Measurements from ENCODE around the gene PROCR.
"Not testable (repeated sequence)": the region's sequence is repeated elsewhere in the genome, so short reads cannot be mapped to it uniquely, and the experiment has no call there.

The PROCR gene

DNA sequence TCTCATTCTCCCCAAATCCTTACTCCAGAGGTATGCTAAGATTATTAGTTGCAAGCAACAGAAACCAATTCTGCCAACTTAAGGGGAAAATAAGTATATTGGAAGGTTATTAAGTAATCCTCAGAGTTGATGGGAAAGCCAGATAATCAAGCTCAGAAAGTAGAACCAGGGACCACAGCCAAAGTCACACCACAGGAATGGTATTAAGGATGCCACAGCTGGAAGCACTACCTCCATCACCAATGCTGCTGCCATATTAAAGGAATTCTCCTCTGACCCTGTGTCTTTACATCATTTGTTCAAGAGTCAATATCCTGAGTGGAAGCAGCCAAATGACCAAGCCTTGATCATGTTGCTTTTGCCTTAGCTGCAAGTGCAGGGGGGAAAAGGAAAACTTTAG lies 9.9 kb downstream of the PROCR start:
- ChIA-PET CTCF (no interaction called here), POLR2A (no interaction called here)
- no peak for DNase-seq (ENCODE audit: extremely low spot score)
- no peak for TF ChIP-seq CTBP1 (IDR thresholded peaks at IDR 0.05; ENCODE audit: borderline replicate concordance)
- TF ChIP-seq NFRKB (IDR thresholded peaks at IDR 0.05): no peak
- no peak for TF ChIP-seq ARNT (IDR thresholded peaks at IDR 0.05)
- no peak for TF ChIP-seq LEF1 (IDR thresholded peaks at IDR 0.05; ENCODE audit: borderline replicate concordance)
- no peak for TF ChIP-seq ELF4 (IDR thresholded peaks at IDR 0.05)
- TF ChIP-seq TARDBP (IDR thresholded peaks at IDR 0.05): no peak
- TF ChIP-seq FOXA1 (IDR thresholded peaks at IDR 0.05): no peak
- no peak for TF ChIP-seq BHLHE40 (IDR thresholded peaks at IDR 0.05; ENCODE audit: borderline replicate concordance)
- no peak for TF ChIP-seq L3MBTL2 (conservative IDR thresholded peaks at IDR 0.05)
- no peak for TF ChIP-seq SP1 (IDR thresholded peaks at IDR 0.05)
- TF ChIP-seq HDGF (IDR thresholded peaks at IDR 0.05; ENCODE audit: borderline replicate concordance): no peak

DNA sequence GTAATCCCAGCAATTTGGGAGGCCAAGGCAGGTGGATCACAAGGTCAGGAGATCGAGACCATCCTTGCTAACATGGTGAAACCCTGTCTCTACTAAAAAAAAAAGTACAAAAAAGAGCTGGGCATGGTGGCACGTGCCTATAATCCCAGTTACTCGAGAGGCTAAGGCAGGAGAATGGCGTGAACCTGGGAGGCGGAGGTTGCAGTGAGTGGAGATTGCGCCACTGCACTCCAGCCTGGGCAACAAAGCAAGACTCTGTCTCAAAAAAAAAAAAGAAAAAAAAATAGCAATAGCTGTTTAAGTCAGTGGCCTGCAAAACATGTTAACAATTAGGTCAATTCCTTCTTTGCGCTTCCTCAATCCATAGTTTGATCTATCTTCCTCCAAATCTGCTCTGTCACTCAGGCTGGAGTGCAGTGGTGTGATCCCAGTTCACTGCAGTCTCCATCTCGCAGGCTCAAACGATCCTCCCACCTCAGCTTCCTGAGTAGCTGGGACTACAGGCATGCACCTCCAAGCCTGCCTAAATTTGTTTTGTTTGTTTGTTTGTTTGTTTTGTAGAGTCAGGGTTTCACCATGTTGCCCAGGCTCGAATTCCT lies 14.9 kb downstream of the PROCR start:
- POLR2A ChIA-PET; DNase-seq (ENCODE audit: extremely low spot score); CTCF ChIA-PET: not testable (repeated sequence)

DNA sequence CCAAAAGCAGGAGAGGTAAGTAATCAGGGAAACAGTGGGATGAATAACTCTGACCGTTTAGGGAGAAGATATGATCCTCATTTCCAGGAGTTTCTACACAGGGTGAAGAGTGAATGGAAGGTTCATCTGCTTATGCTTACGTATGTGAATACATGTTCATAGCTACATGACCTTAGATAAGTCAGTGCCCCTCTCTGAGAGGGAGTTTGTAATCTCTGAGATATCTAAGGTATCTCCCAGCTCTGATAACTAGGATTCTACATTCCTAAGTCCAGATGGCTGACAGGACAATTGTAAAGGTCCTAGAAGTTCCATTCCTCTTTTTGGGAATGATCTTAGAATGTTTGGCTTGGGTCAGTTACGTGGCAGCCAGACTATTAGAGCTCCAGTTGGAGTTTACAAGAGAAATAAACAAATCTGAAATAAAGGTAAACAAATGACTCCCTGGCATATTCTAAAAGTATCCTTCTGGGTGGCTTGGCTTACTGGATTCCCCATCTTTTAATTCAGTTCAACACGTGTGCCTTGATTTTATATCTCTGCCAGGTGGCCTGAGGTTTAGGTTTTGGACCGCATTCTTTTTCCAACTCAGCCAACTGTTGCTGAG lies 15.8 kb downstream of the PROCR start:
- ChIA-PET CTCF (no interaction called here), POLR2A (no interaction called here)
- TF ChIP-seq, protein P1, sequence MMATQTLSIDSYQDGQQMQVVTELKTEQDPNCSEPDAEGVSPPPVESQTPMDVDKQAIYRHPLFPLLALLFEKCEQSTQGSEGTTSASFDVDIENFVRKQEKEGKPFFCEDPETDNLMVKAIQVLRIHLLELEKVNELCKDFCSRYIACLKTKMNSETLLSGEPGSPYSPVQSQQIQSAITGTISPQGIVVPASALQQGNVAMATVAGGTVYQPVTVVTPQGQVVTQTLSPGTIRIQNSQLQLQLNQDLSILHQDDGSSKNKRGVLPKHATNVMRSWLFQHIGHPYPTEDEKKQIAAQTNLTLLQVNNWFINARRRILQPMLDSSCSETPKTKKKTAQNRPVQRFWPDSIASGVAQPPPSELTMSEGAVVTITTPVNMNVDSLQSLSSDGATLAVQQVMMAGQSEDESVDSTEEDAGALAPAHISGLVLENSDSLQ (IDR thresholded peaks at IDR 0.05): no peak
- TF ChIP-seq FOXM1 (IDR thresholded peaks at IDR 0.05; ENCODE audit: borderline replicate concordance) (no peak), ELF4 (IDR thresholded peaks at IDR 0.05) (no peak), BHLHE40 (IDR thresholded peaks at IDR 0.05; ENCODE audit: borderline replicate concordance) (no peak), CTBP1 (IDR thresholded peaks at IDR 0.05; ENCODE audit: borderline replicate concordance) (no peak), LEF1 (IDR thresholded peaks at IDR 0.05; ENCODE audit: borderline replicate concordance) (no peak), ZNF384 (IDR thresholded peaks at IDR 0.05) (no peak), SP1 (IDR thresholded peaks at IDR 0.05) (no peak)
- no peak for DNase-seq (ENCODE audit: extremely low spot score)

DNA sequence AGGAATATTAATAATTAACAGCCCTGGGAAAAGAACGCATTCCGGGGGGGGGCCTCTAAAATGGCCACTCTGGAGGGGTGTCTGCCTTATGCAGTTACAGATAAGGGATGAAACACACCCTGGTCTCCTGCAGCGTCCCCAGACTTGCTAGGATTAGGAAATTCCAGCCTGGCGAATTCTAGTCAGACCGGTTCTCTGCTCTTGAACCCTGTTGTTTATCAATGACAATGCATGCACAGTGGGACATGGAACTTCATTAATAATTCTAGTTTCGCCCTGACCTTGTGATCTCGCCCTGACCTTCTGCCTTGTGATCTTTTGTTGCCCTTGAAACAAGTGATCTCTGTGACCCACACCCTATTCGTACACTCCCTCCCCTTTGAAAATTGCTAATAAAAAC lies 17.4 kb downstream of the PROCR start:
- POLR2A ChIA-PET, CTCF ChIA-PET: not testable (repeated sequence)

DNA sequence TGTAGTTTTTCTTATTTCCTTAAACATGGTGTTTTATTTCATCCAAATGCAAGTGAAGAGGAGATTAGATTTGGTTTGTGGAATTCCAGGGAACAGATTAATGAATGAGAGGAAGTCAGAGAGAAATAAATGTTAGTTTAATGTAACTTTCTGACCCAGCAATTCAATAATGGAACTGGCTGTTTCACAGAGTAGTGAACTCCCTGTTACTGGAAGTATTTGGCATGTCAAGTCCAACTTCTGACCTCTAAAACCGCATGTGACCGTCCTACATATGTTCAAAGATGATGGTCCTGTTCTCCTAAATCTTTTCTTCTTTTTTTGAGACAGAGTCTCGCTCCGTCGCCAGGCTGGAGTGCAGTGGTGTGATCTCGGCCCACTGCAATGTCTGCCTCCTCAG lies 18.7 kb downstream of the PROCR start:
- CTCF ChIA-PET: no interaction called here
- POLR2A ChIA-PET: no interaction called here
- TF ChIP-seq FOXK2 (IDR thresholded peaks at IDR 0.05): no peak
- TF ChIP-seq BHLHE40 (IDR thresholded peaks at IDR 0.05; ENCODE audit: borderline replicate concordance): no peak
- TF ChIP-seq ELF4 (IDR thresholded peaks at IDR 0.05): no peak
- no peak for TF ChIP-seq FOXA1 (IDR thresholded peaks at IDR 0.05)
- no peak for TF ChIP-seq NFRKB (IDR thresholded peaks at IDR 0.05)
- TF ChIP-seq TARDBP (IDR thresholded peaks at IDR 0.05): no peak
- no peak for TF ChIP-seq LEF1 (IDR thresholded peaks at IDR 0.05; ENCODE audit: borderline replicate concordance)
- TF ChIP-seq ZNF384 (IDR thresholded peaks at IDR 0.05): no peak
- TF ChIP-seq HDGF (IDR thresholded peaks at IDR 0.05; ENCODE audit: borderline replicate concordance): no peak
- TF ChIP-seq, protein P1 (IDR thresholded peaks at IDR 0.05): no peak
- TF ChIP-seq CTBP1 (IDR thresholded peaks at IDR 0.05; ENCODE audit: borderline replicate concordance): no peak
- TF ChIP-seq SP1 (IDR thresholded peaks at IDR 0.05): no peak
- no peak for TF ChIP-seq SUZ12 (IDR thresholded peaks at IDR 0.05)
- TF ChIP-seq ARNT (IDR thresholded peaks at IDR 0.05): no peak
- no peak for TF ChIP-seq L3MBTL2 (conservative IDR thresholded peaks at IDR 0.05)
- no peak for TF ChIP-seq FOXM1 (IDR thresholded peaks at IDR 0.05; ENCODE audit: borderline replicate concordance)
- DNase-seq (ENCODE audit: extremely low spot score): no peak

More for the DNA sequence above, 17.4 kb downstream of the PROCR start:
- DNase-seq (ENCODE audit: extremely low spot score): not testable (repeated sequence)

DNA sequence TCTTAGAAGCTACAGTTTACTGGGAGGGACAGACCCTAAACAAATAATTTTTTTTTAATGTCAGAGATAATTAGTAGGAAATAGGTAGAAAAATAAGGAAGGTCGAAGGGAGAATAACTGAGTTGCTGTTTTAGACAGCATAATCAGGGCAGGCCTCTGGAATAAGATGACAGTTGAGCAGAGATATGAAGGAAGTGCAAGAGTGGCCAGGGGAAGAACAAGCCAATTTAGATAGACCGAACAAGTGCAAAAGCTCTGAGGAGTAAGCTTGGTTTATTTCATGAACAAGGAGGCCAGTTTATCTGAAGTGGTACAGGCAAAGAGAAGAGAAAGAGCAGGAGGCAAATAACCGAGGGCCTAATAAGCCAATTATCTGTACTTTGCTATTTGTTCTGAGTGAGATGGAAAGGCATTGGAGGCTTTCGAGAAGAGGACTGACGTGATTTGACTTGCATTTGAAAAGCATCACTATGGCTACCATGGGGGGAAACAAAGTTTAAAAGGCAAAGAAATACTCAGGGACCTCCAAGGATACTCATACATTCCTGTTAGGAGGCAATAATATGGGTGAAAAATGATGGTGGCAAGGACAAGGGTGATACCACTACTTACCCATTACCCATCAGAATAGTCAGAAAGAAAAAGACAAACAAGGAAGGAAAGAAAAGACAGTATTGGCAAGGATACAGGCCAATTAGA lies 19.7 kb downstream of the PROCR start:
- no peak for DNase-seq (ENCODE audit: extremely low spot score)
- ChIA-PET CTCF (no interaction called here), POLR2A (no interaction called here)
- no peak for TF ChIP-seq HDGF (IDR thresholded peaks at IDR 0.05; ENCODE audit: borderline replicate concordance)
- TF ChIP-seq SP1 (IDR thresholded peaks at IDR 0.05): no peak
- TF ChIP-seq CTBP1 (IDR thresholded peaks at IDR 0.05; ENCODE audit: borderline replicate concordance): no peak
- TF ChIP-seq L3MBTL2 (conservative IDR thresholded peaks at IDR 0.05): no peak

DNA sequence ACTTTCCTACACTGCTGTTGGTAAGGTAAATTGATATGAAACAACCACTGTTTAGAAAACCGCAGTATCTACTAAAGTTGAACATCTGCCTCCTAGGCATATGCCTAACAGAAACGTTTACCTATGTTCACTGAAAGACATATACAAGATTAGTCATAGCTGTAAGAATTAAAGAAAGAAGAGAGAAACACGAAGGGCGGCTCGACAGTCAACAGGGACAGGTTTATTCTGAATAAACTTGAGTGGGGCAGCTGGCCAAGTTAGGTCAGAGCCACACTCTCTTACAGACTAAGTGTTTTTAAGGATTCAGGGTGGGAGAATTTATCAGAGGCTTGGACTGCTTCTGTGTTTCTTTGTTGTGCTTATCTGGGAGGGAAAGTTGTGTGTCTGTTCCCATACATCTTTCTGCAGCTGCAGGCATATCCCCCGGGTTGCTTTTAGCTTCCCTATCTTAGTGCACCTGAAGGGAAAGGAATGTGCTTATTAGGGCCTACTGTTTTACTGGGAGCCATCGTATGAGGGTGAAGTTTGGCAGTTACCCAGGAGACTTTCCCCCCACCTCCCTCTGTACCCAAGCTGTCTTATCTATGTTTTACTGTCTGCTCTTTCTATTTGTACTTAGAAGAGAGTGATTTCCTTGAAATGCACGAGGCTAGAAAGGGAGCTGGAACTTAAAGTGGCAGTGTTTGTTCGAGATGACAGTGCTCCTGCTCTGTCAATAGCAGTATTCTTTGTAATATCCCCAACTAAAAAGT lies 20.4 kb downstream of the PROCR start:
- no peak for TF ChIP-seq NFRKB (IDR thresholded peaks at IDR 0.05)
- no peak for TF ChIP-seq SP1 (IDR thresholded peaks at IDR 0.05)
- no peak for TF ChIP-seq L3MBTL2 (conservative IDR thresholded peaks at IDR 0.05)
- TF ChIP-seq LEF1 (IDR thresholded peaks at IDR 0.05; ENCODE audit: borderline replicate concordance): no peak
- no peak for TF ChIP-seq ZNF384 (IDR thresholded peaks at IDR 0.05)
- no peak for TF ChIP-seq BHLHE40 (IDR thresholded peaks at IDR 0.05; ENCODE audit: borderline replicate concordance)
- TF ChIP-seq, protein P1 (IDR thresholded peaks at IDR 0.05): no peak
- TF ChIP-seq FOXK2 (IDR thresholded peaks at IDR 0.05): no peak
- no peak for TF ChIP-seq CTBP1 (IDR thresholded peaks at IDR 0.05; ENCODE audit: borderline replicate concordance)
- ChIA-PET POLR2A (no interaction called here), CTCF (no interaction called here)

DNA sequence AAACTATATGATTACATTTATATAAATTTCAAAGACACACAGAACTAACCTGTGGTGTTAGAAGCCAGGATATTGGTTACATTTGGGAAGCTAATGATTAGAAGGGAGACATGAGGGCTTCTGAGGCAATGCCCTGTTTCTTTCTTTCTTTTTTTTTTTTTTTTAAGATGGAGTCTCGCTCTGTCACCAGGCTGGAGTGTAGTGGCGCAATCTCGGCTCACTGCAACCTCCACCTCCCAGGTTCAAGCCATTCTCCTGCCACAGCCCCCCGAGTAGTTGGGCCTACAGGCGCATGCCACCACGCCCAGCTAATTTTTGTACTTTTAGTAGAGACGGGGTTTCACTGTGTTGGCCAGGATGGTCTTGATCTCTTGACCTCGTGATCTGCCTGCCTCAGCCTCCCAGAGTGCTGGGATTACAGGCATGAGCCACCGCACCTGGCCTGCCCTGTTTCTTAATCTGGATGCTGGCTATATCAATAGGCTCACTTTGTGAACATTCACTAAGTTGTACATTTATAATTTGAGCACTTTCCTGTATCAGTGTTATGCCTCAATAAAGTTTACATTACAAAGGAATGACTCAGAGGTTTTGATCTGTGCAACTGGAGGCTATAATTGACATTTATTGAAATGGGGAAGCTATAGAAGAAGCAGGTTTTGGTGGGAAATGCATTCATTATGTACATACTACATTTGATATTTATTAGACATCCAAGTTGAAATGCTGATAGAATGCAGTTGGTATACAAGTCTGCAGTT lies 21.3 kb downstream of the PROCR start:
- DNase-seq (ENCODE audit: extremely low spot score); POLR2A ChIA-PET: not testable (repeated sequence)
- CTCF ChIA-PET: interaction anchor here (0.9 to 1.1 kb wide), 2 partner anchors 15 to 46 kb away, joined by 3 read pairs; partner anchors contain the start of gene EDEM2

More for the DNA sequence above, 20.4 kb downstream of the PROCR start:
- DNase-seq (ENCODE audit: extremely low spot score): no peak

Data from HEK293T (cell line).